ENCODE data around the gene VPS54.

GRCh38 chr2:63980794-63981193 is 38.4 kb downstream of the VPS54 start:
- TF ChIP-seq POLR2AphosphoS5 (IDR thresholded peaks at IDR 0.05; ENCODE audit: low read depth, low read length) (no peak), SIN3A (IDR thresholded peaks at IDR 0.05; ENCODE audit: borderline replicate concordance, insufficient read depth, low read length) (no peak), REST (IDR thresholded peaks at IDR 0.05; ENCODE audit: insufficient read depth in 1 of 2, low read depth in 2 of 2, low read length in 2 of 2) (no peak), TAF1 (IDR thresholded peaks at IDR 0.05; ENCODE audit: borderline replicate concordance, insufficient read depth, low read length) (no peak)
